Measurements from ENCODE around the gene RAB5B.

DNA sequence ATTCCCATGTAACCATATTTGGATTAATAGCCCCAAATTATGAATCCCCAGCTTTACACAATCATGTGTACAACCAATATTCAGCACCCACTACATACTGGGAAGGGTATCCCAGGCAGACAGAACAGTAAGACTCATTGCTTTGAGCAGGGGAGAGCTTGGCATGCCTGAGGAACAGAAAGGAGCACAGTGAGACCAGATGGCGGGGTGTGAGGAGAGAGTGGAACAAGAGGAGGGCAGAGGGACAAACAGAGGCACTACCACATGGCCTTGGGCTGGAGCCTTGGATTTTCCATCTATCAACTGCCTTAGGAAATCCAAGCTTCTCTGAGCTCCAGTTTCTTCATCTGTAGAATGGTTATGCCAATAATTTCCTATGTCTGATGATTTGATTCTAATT, 39.1 kb upstream of the RAB5B start:
- TF ChIP-seq CTCF (IDR thresholded peaks at IDR 0.05; ENCODE audit: poor library complexity) (no peak), EZH2phosphoT487 (IDR thresholded peaks at IDR 0.05; ENCODE audit: low read depth, severe bottlenecking, unreplicated experiment) (no peak), EZH2 (IDR thresholded peaks at IDR 0.05; ENCODE audit: borderline replicate concordance) (no peak)
